GM21786 (cell line): ENCODE results near the gene STEAP4.

Source experiments
- ATAC-seq: cut with Tn5 transposase; IDR thresholded peaks from one replicate; pipeline ENCODE4 v1.9.1; 2021; ENCODE audit not compliant: unreplicated experiment

STEAP4 gene

DNA sequence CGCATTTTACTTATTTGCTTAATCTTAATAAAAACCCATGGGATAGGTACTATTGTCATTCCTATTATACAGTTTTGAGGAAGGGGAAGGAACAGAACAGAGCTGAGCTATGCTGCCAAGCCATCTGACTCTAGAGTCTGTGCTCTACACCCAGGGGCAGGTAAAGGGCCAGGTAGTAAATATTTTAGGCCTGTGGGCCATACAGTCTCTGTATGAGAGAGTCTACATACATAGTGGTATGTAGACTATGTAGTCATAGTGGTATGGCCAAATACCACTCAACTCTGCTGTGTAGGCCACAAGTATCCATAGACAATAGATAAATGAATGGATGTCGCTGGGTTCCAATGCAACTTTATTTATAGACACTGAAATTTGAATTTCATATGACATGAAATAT lies 83.4 kb downstream of the STEAP4 start:
- ATAC-seq = no peak
